Loucy (cell line): Measurements from ENCODE around the gene XG.
"Not testable (repeated sequence)": the region's sequence is repeated elsewhere in the genome, so short reads cannot be mapped to it uniquely, and the experiment has no call there.

ENCODE experiments used
- H2AFZ ChIP-seq: fragments of 200-600 bp; sonication (generic); 2 replicates; pipeline ENCODE4 v1.6.0; 2016; ENCODE audit warnings: antibody characterized with exemption, mild to moderate bottlenecking, low read length, moderate library complexity
- H3F3A ChIP-seq: fragments of 200-600 bp; 2 replicates; pipeline ENCODE4 v1.6.0; 2016; ENCODE audit warnings: antibody characterized with exemption, low read depth, mild to moderate bottlenecking
- H3K27me3 ChIP-seq: fragments of 200-600 bp; sonication (generic); 2 replicates; pipeline ENCODE4 v1.6.1; 2014; ENCODE audit warnings: low read length, mild to moderate bottlenecking; ENCODE audit not compliant: insufficient read depth, poor library complexity, severe bottlenecking
- H3K36me3 ChIP-seq: fragments of 200-600 bp; sonication (generic); 2 replicates; pipeline ENCODE4 v1.6.1; 2016; ENCODE audit warnings: low read length; ENCODE audit not compliant: insufficient read depth
- H3K4me1 ChIP-seq: fragments of 200-600 bp; sonication (generic); 2 replicates; pipeline ENCODE4 v1.5.1; 2014; ENCODE audit warnings: low read length, mild to moderate bottlenecking; ENCODE audit not compliant: insufficient read depth, poor library complexity, severe bottlenecking
- H3K4me2 ChIP-seq: fragments of 200-600 bp; sonication (generic); 2 replicates; pipeline ENCODE4 v1.6.0; 2014; ENCODE audit warnings: antibody characterized with exemption, low read length, low read depth, mild to moderate bottlenecking; ENCODE audit not compliant: poor library complexity, severe bottlenecking
- H3K4me3 ChIP-seq: fragments of 200-600 bp; sonication (generic); 2 replicates; pipeline ENCODE4 v1.5.1; 2014; ENCODE audit warnings: low read length, mild to moderate bottlenecking, mixed read lengths; ENCODE audit not compliant: poor library complexity, severe bottlenecking
- H3K79me2 ChIP-seq: fragments of 200-600 bp; sonication (generic); 2 replicates; pipeline ENCODE4 v1.6.1; 2014; ENCODE audit warnings: low read length; ENCODE audit not compliant: insufficient read depth
- H3K9ac ChIP-seq: fragments of 200-600 bp; sonication (generic); 2 replicates; pipeline ENCODE4 v1.6.0; 2014; ENCODE audit warnings: mild to moderate bottlenecking, low read depth, low read length, moderate library complexity; ENCODE audit not compliant: poor library complexity, severe bottlenecking
- H3K9me2 ChIP-seq: fragments of 200-600 bp; sonication (generic); replicated peaks from 2 replicates; pipeline ENCODE4 v1.6.1; 2016; ENCODE audit warnings: low read depth, low read length, mixed read lengths
- H3K9me3 ChIP-seq: fragments of 200-600 bp; sonication (generic); 2 replicates; pipeline ENCODE4 v1.6.1; 2014; ENCODE audit warnings: mild to moderate bottlenecking, antibody characterized with exemption, low read length, low read depth; ENCODE audit not compliant: insufficient read depth
- H4K20me1 ChIP-seq: fragments of 200-600 bp; sonication (generic); 2 replicates; pipeline ENCODE4 v1.6.0; 2014; ENCODE audit warnings: antibody characterized with exemption, low read length, mild to moderate bottlenecking; ENCODE audit not compliant: insufficient read depth, poor library complexity, severe bottlenecking
- CTCF ChIP-seq: fragments of 200-600 bp; sonication (generic); conservative IDR thresholded peaks from 2 replicates; pipeline ENCODE4 v1.5.1; 2014; ENCODE audit warnings: mild to moderate bottlenecking, antibody characterized with exemption, low read length
- EZH2phosphoT487 ChIP-seq: fragments of 200-600 bp; IDR thresholded peaks from 2 replicates; pipeline ENCODE4 v1.6.1; 2018; ENCODE audit warnings: antibody characterized with exemption, mild to moderate bottlenecking, moderate library complexity, borderline replicate concordance

The XG gene

DNA sequence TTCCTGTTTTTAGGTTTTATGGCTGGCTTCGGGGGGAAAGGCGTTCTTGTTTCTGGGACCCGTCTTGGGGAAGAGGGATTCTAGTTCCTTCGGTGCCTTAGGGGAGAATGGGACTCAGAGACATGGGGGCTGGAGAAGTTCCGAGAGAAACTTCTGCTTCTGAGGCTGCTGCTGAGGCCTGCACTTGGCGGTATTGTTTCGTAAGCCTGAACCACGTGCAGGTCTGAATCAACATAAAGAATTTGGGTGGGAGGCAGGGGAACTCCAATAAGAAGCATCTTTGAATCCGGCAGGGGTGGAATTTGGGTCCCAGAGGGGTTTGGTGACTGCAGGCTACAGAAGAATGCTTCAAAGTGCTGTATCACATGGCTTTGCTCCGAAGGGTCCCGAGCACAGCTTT, 15.1 kb downstream of the XG start:
- no peak for TF ChIP-seq CTCF
- TF ChIP-seq EZH2phosphoT487, result no peak
- H3K79me2 ChIP-seq, result no peaks in the 10 kb centered on the region
- H3K4me1 ChIP-seq, result no peaks in the 10 kb centered on the region
- H3F3A ChIP-seq, result no peaks in the 10 kb centered on the region
- H3K36me3 ChIP-seq, result no peaks in the 10 kb centered on the region
- no peaks in the 10 kb centered on the region for H4K20me1 ChIP-seq
- H3K9me3 ChIP-seq, result no peaks in the 10 kb centered on the region
- H3K9me2 ChIP-seq, result no peaks in the 10 kb centered on the region
- no peak overlapping the region for H3K4me3 ChIP-seq
- no peaks in the 10 kb centered on the region for H3K27me3 ChIP-seq
- H3K4me2 ChIP-seq, result no peak overlapping the region
- no peak overlapping the region for H3K9ac ChIP-seq
- no peak overlapping the region for H2AFZ ChIP-seq

DNA sequence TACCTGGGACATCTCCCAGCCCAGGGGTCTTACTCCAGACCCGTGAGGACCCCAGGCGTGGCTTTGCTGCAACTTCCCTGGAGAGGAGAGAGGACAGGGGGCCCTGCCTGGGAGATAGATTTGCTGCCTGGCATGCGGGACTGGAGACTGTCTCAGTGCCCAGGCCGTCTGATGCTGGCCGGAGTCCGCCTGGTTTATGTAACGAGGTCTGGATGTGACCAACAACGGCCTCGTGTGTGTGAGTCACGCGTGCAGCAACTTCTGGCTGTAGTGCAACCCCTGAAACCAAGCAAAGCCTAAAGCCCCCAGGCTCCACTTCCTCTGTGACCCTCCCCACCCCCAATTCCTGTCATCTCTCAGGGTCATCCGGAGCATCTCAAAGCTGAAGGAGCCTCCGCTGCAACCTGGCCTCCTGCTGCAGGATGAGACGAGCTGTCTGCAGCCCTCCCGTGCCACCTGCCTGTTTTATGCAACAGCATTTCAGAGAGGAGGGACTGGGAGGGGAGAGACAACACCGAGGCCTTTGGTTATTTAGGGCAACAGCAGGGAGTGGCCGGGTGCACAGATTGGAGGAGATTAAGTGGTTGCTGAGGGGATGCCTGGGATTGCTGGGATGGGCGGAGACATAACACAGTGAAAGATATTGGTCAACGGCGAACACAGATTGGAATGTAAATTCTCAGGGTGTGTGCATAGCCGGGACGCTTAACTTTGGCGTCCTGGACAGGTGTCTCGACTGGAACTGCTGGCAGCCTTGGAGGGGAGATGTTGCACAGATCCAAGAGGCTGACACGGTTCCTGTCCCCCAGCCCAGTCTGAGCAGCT, 16.0 kb downstream of the XG start:
- Histone ChIP-seq H3K9me2 (no peaks in the 10 kb centered on the region), H3K9me3 (no peaks in the 10 kb centered on the region), H3K36me3 (no peaks in the 10 kb centered on the region), H3F3A (no peaks in the 10 kb centered on the region), H3K4me2 (no peak overlapping the region), H3K4me1 (no peaks in the 10 kb centered on the region), H3K27me3 (no peaks in the 10 kb centered on the region), H3K9ac (no peak overlapping the region), H2AFZ (no peak overlapping the region), H4K20me1 (no peaks in the 10 kb centered on the region), H3K4me3 (no peak overlapping the region), H3K79me2 (no peaks in the 10 kb centered on the region)
- no peak for TF ChIP-seq CTCF
- no peak for TF ChIP-seq EZH2phosphoT487

- no peak overlapping the region for H2AFZ ChIP-seq
- no peaks in the 10 kb centered on the region for H3K27me3 ChIP-seq
- H4K20me1 ChIP-seq, result no peaks in the 10 kb centered on the region
- H3K36me3 ChIP-seq, result no peaks in the 10 kb centered on the region
- H3K9me3 ChIP-seq, result no peaks in the 10 kb centered on the region
- H3K9me2 ChIP-seq, result no peaks in the 10 kb centered on the region
- H3F3A ChIP-seq, result no peaks in the 10 kb centered on the region
- no peaks in the 10 kb centered on the region for H3K4me1 ChIP-seq
- no peak for TF ChIP-seq CTCF
- TF ChIP-seq EZH2phosphoT487, result no peak
- no peak overlapping the region for H3K4me2 ChIP-seq
- no peak overlapping the region for H3K4me3 ChIP-seq
- no peaks in the 10 kb centered on the region for H3K79me2 ChIP-seq
- H3K9ac ChIP-seq, result no peak overlapping the region
Observed at GRCh38 chrX:2769615-2770014, 17.8 kb downstream of the XG start.

GRCh38 chrX:2773166-2774055, 21.6 kb downstream of the XG start:
- not testable (repeated sequence) for H3K9me2 ChIP-seq, H3K79me2 ChIP-seq, H3K4me2 ChIP-seq, H4K20me1 ChIP-seq, H2AFZ ChIP-seq, H3K9me3 ChIP-seq, H3K4me3 ChIP-seq, H3K4me1 ChIP-seq, H3K9ac ChIP-seq, H3F3A ChIP-seq, H3K36me3 ChIP-seq, H3K27me3 ChIP-seq
